HG03064 (cell line): ENCODE results near the gene CREB3L2.
"Not testable (repeated sequence)": the region's sequence is repeated elsewhere in the genome, so short reads cannot be mapped to it uniquely, and the experiment has no call there.

Source experiments
- ATAC-seq: cut with Tn5 transposase; IDR thresholded peaks from one replicate; pipeline ENCODE4 v1.9.1; 2021; ENCODE audit warnings: low read depth; ENCODE audit not compliant: unreplicated experiment

The CREB3L2 gene

GRCh38 chr7:137909042-137909441 is 92.8 kb downstream of the CREB3L2 start:
- ATAC-seq = no peak

- ATAC-seq = no peak
Observed at GRCh38 chr7:137908106-137908505, 93.8 kb downstream of the CREB3L2 start.

GRCh38 chr7:137906636-137907035 is 95.2 kb downstream of the CREB3L2 start:
- not testable (repeated sequence) for ATAC-seq

- no peak for ATAC-seq
Observed at GRCh38 chr7:137904833-137905232, 97.1 kb downstream of the CREB3L2 start.

GRCh38 chr7:137903382-137904169 is 98.3 kb downstream of the CREB3L2 start:
- ATAC-seq = peak; percentile 70

- no peak for ATAC-seq
Observed at GRCh38 chr7:137900137-137900536, 101.7 kb downstream of the CREB3L2 start.

- peak; percentile 67 for ATAC-seq
Observed at GRCh38 chr7:137898839-137899721, 102.8 kb downstream of the CREB3L2 start.

GRCh38 chr7:137895301-137896221 is 106.3 kb downstream of the CREB3L2 start:
- ATAC-seq = peak; percentile 65

- ATAC-seq = no peak
Observed at GRCh38 chr7:137893143-137893742, 108.6 kb downstream of the CREB3L2 start.

- ATAC-seq = no peak
Observed at GRCh38 chr7:137891016-137891655, 110.8 kb downstream of the CREB3L2 start.

- no peak for ATAC-seq
Observed at GRCh38 chr7:137890449-137890921, 111.4 kb downstream of the CREB3L2 start.

GRCh38 chr7:137888241-137888640 is 113.6 kb downstream of the CREB3L2 start:
- ATAC-seq = no peak

GRCh38 chr7:137886746-137887145 is 115.1 kb downstream of the CREB3L2 start:
- no peak for ATAC-seq

- ATAC-seq = no peak
Observed at GRCh38 chr7:137886281-137886680, 115.6 kb downstream of the CREB3L2 start.

GRCh38 chr7:137885678-137886077 is 116.2 kb downstream of the CREB3L2 start:
- no peak for ATAC-seq

GRCh38 chr7:137882806-137883205 is 119.1 kb downstream of the CREB3L2 start:
- ATAC-seq = no peak

GRCh38 chr7:137882261-137882668 is 119.6 kb downstream of the CREB3L2 start:
- no peak for ATAC-seq

- no peak for ATAC-seq
Observed at GRCh38 chr7:137881607-137882260, 120.2 kb downstream of the CREB3L2 start.

- ATAC-seq = no peak
Observed at GRCh38 chr7:137880432-137880831, 121.5 kb downstream of the CREB3L2 start.
